HG03378 (cell line): ENCODE data around the gene CEP290.
A peak's percentile ranks its signal among the peaks of the same experiment; 100 is the strongest.

ENCODE experiments used
- ATAC-seq: cut with Tn5 transposase; IDR thresholded peaks from one replicate; pipeline ENCODE4 v1.9.1; 2021; ENCODE audit warnings: mild to moderate bottlenecking, moderate library complexity; ENCODE audit not compliant: unreplicated experiment

Gene CEP290, protein sequence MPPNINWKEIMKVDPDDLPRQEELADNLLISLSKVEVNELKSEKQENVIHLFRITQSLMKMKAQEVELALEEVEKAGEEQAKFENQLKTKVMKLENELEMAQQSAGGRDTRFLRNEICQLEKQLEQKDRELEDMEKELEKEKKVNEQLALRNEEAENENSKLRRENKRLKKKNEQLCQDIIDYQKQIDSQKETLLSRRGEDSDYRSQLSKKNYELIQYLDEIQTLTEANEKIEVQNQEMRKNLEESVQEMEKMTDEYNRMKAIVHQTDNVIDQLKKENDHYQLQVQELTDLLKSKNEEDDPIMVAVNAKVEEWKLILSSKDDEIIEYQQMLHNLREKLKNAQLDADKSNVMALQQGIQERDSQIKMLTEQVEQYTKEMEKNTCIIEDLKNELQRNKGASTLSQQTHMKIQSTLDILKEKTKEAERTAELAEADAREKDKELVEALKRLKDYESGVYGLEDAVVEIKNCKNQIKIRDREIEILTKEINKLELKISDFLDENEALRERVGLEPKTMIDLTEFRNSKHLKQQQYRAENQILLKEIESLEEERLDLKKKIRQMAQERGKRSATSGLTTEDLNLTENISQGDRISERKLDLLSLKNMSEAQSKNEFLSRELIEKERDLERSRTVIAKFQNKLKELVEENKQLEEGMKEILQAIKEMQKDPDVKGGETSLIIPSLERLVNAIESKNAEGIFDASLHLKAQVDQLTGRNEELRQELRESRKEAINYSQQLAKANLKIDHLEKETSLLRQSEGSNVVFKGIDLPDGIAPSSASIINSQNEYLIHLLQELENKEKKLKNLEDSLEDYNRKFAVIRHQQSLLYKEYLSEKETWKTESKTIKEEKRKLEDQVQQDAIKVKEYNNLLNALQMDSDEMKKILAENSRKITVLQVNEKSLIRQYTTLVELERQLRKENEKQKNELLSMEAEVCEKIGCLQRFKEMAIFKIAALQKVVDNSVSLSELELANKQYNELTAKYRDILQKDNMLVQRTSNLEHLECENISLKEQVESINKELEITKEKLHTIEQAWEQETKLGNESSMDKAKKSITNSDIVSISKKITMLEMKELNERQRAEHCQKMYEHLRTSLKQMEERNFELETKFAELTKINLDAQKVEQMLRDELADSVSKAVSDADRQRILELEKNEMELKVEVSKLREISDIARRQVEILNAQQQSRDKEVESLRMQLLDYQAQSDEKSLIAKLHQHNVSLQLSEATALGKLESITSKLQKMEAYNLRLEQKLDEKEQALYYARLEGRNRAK (N-terminal part only)

DNA sequence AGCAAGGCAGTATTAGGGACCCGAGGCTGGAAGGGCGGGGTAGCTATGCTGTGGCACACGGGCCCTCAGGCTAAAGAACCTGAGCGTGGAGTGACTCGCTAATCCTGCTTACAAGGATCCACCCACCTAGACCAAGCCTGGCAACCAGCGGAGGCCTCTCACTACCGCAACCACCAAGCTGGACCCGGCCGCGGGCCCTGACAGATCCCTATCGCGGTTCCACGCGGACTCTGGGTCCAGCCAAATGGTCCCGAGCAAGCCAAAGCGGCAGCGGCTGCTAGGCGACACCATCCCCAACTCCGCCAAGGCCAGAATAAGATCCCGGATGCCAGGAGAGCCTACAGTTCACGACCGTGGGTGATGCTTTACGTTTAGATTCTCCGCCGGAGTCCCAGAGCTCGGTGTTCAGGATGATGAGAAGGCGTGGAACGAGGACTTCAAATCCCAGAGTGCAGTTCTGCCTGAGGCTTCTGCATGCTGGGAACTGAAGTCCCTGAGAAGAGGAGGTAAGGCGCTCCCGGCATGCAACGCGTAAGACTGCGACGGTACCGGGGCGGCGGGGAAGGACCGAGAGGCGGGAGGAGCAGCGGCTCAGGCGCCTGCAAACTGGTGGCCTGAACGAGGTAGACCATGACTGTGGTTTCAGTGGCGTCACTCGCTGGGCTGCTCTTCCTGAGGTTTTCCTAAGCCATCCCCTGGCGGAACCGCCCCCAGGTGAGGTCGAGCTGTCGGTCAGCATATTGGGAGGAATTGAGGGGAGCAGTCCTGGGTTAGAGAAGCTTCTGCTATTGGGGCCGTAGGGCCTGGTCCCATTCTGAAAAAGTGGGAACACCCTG lies at the start of gene CEP290, which contains the start of gene TMTC3:
Gene CEP290, minus strand, starts transcription at position 315 of the 836 bp plus-strand sequence. CDS start 781 bp downstream, outside the sequence.
Gene TMTC3, plus strand, starts transcription at position 534 of the 836 bp plus-strand sequence. CDS start 6,009 bp downstream, outside the sequence.
- peak; percentile 96 for ATAC-seq

DNA sequence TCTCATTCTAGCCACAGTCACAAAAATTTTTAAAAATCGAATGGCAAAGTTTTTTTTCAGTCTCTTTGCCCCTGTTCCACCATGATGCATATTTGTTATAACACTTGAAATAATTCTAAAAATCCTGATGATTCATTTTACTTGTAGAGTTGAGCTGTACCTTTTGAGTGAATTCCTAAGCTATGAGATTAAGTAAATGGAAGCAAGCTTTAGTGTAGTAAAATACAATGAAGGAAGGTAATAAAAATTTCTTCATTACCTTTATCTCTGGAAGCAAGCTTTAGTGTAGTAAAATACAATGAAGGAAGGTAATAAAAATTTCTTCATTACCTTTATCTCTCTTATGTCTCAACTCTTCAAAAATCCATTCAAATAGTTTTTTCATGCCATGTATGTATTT lies 46.3 kb upstream of the CEP290 start:
- no peak for ATAC-seq

DNA sequence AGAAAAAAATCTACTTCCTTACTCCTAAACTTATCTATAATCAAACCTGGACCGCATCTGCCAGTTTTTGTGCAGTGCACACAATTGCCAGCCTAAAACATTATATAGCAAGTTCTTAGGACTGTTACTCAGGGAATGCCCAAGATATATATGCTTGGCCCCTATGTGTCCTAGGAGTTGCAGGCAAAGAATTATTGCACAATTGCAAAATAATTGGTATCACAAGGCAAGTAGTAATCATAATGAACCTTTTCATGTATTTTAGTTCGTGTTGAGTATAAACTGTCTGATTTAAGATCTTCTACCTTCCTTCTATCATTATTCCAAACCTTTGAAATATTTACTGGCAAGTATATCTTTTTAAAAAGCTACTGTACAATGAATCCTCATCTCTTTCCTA lies 45.7 kb upstream of the CEP290 start:
- no peak for ATAC-seq

DNA sequence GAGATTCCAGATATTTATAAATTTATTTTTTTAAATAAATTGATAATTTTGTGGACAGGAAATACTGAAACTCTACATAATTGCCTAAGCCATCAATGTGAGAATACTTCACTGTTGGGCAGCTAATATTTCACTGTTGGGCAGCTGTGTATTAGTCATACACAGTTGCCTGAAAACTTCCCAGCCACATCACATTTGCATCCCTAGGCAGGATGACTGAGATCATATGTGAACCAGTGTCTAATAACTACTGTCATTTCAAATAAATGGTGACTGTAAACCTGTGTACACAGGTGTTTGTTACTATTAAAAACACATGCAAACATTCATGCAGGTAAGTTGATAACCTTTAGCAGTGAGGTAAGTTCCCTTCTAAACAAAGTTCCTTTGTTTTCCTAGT lies 44.1 kb upstream of the CEP290 start:
- peak; percentile 97 for ATAC-seq

DNA sequence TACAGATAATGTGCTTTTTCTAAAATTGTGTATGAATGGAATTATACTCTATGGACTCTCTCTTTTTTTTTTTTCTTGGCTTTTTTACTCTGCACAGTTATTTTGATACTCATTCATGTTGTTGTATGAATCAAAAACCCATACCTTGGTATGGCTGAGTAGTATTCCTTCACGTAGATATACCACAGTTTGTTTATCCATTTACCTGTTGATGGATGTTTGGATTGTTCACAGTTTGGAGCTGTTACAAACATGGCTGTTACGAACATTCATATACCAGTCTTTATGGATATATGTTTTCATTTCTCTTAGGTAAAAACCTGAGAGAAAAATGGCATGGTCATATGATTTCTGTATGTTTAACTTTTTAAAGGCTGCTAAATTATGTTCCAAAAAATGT lies 43.4 kb upstream of the CEP290 start:
- ATAC-seq, result no peak

DNA sequence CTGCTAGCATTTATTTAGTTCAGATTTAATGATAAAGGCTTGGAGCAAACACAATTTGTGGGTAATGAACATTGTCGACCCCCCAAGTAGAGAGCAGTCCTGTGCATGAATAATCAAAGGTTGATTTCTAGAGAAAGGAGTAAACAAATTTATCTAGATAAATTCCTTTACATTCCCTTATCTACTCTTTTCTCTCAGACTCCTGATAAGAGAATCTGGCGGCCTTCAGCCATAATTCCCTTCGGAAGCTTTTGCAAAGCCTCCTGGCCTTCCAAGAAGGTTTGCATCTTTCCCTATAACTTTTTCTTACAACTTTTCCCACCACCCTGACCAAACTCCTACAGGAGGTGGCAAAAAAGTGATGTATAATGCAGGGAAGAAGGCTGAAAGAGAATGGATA lies 42.3 kb upstream of the CEP290 start:
- ATAC-seq, result no peak

DNA sequence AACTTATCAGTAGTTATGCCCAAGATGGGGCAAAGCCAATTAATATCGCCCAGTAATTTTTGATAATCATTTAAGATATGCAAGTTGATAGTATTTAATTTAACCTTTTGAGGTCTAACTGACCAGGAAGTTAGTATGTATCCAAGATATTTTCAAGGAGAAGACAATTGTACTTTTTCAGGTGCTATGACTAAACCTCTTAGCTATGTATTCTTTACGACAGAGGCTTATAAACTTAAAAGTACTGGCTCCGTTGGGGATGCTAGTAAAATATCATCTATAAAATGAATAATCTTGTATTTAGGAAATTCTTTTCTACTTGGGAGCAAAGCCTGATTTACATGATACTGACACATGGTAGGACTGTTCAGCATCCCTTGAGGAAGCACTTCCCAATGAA lies 40.5 kb upstream of the CEP290 start:
- ATAC-seq, result no peak

DNA sequence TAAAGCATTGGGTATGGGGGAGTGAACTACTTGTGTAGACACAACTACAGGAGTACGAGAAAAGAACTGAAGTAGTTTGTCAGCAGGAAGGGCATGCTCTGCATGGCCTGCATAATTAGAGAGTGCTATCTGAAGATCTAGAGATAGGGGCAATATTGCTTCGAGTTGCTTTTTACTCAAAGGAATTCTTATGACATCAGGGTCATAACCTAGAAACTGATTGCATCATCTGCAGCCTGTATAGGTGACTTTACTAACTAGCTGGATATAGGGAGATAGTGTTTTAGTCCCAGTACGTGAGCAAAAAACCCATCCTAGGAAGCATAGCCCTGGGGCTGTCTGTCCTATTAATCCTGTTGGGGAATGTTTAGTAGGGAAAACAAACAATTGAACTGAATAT lies 40.0 kb upstream of the CEP290 start:
- no peak for ATAC-seq

DNA sequence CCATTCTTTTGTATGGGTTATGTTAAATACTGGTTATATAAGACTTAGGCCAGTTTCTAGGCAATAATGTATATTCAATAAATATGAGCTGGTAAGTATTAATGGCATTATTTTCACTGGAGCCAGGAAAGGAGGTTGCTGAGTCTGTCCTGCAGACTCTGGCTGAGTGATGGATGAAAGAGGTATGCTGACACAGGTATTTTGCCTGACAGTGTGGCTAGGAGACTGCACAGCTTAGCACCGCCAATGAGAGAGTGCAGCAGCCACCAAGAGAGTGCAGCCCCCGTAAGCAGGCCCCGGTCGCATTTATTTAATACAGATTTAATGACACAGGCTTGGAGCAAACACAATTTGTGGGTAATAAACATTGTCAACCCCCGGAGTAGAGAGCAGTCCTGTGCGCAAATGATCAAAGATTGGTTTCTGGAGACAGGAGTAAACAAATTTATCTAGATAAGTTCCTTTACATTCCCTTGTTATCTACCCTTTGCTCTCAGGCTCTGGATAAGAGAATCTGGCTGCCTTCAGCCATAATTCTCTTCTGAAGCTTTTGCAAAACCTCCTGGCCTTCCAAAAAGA lies 37.6 kb upstream of the CEP290 start:
- no peak for ATAC-seq

DNA sequence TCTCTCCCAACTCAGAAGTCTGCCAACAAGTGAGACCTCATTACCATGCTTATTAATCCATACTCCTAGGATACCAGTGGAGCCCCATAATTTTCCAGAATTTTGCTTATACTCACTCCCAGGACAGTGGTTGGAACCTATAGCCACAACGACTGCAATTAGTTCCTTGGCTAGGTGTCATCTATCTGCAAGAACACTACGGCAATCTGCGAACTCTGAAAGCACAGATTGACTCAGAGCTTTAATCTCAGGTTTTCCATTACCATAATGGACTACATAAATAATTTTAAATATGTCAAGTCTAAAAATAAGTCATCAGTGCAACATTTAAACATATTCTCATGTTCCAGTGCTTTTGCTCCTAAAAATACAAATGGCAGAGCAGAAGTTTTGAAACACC lies 33.7 kb upstream of the CEP290 start:
- no peak for ATAC-seq

DNA sequence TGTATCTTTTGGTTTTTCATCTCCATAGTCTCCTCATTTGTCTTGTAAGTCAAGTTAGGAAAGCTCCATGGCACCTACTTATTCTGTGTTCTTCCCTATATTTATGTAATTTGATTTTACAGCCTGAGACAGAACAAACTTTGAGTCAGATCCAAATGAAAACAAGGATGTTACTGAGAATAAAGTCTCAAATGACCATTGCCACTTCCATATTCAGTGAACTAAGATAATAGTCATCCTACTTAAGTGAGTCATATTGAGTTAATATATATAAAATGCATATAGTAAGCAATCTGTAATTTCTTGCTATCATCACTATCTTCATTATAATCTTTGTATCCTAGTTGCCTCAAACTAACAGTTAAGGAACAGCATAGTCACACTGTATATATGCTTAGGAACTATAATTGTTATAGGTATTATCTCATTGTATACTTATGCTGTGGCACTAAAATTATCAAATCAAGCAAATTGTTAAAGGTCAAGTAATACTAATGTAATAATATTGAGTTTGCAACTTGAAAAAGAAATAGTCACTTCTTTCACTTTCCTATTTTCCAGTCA lies 31.0 kb upstream of the CEP290 start:
- ATAC-seq, result no peak

DNA sequence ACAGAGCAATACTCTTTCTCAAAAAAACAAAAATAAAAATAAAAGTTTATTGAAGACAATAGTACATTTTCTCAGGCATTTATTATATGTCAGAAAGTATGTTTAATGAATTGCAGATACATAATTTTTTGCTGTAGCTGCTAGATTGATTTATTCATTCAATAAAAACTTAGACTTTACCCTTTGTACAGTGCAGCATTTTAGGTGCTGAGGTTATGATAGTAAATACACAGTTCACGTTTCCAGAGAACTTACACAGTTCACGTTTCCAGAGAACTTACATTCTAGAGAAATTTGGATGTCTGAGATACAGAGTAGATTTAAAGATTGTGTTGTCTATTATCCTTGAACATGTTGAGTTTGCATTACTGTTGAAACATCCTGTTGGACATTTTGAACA lies 25.5 kb upstream of the CEP290 start:
- no peak for ATAC-seq

DNA sequence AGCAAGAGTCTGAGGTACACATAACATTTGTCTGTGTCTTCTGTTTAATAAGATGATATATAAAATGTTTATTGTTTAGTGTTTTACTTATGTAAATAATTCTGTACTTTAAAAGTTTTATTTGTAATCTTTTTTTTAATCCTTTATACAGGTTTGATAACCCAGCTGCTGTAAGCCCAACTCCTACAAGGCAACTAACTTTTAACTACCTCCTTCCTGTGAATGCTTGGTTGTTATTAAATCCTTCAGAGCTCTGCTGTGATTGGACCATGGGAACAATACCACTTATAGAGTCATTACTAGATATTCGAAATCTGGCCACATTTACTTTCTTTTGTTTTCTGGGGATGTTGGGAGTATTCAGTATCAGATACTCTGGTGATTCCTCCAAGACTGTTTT lies 24.3 kb upstream of the CEP290 start:
- ATAC-seq, result no peak

DNA sequence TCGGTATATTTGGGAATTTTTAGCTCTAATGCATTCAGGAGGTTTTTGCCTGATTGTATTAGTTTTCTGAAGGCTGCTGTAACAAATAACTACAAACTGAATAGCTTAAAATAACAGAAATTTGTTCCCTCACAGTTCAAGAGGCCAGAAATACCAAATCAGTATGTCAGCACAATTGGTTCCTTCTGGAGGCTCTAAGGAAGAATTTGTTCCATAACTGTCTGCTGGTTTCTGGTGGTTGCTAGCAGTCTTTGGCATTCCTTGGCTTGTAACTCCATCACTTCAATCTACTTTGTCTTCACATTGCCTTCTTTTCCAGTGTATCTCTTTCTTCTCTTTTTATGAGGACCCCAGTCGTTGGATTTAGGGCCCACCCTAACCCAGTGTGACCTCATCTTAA lies 21.5 kb upstream of the CEP290 start:
- no peak for ATAC-seq

DNA sequence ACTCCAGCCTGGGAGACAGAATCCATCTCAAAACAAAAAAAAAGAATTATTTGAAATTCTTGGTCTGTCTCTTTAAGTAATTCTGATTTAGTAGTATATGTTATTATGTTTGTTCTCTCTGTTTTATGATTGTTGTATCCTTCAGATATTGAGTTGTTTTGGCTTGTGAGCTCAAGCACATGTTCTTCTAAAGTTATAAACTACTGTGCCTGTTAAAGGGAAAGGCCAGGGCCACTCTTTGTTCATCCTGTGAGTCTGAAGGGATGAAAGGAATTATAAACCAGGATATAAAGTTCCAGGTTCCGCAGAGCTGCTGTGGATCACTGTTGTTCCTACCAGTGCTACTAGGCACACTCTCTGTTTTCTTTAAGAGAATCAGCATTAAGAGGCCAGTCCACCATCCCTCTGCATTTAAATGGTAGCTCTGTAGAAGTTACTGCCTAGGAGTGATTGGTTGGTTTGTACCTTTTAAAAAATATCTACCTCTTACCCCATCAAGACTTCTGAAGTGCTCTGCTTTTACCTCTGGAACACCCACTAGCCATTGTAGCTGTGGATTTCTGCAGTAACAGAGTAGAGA lies 14.3 kb upstream of the CEP290 start:
- no peak for ATAC-seq

DNA sequence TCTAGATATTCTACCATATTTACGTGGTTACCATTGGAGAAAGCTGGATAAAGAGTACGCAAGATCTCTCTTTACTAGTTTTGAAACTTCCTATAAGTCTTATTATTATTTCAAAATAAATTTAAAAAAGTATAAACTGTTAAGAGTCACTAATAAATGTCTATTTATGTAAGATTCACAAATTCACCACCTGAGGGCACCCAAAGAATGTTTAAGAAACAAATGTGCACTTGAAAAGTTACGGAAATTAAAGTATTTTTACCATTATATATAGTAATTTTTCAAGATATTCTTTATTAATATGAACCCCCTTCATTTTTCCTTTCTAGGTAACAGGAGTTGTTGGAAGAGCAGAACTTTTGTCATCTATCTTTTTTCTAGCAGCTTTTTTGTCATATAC lies 12.1 kb upstream of the CEP290 start:
- ATAC-seq, result no peak

DNA sequence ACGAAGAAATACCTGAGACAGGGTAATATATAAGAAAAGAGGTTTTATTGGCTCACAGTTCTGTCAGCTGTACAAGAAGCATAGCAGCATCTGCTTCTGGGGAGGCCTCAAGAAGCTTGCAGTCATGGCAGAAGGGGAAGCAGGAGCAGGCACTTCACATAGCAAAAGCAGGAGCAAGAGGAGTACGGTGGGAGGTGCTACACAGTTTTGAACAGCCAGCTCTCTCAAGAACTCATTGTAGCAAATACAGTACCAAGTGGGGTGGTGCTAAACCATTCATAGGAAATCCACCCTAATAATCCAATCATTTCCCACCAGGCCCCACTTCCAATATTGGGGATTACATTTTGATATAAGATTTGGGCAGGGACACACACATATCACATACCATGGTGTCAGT lies 8.2 kb upstream of the CEP290 start:
- ATAC-seq, result no peak

DNA sequence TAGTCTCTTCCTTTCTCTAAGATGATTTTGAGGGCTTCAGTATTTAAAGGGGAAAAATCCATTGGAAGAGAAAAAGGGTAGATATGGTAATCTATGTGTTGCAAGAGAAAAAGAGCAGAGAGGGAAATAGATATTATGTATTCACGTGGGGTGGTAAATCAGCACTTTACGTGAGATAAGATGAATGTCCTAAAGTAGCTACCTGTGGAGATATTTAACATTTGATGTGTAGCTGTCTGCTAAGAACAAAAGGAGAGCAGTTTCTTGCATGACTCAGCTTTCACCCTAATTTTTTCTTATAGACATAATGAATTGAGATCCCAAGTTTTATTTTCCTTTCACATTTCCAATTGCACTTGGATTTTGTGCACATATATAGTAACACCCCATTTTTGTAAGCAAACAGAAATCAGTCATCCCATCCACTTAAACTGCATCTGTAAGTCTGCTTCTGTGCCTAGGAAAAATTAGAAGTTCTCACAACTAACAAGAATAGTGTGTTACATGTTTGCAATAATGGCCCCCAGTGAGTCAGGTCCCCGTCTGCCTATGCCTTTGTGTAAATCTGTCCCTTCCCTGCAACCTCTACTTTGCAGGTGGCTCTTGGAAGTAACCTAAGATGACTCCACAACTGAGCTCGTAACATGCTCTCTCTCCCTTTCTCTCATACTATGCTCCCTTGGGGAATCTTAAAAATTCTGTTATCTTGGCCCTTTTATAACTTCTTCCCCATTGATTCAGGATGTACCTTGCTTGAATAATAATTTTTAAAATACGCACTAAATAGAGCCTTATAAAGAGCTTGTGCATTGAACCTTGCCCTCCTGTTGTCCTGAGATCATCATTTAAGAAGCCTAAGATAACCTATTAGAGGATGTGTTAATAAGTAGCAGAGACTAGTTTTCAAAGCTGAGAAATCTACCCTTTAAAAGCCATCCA lies 3.9 kb upstream of the CEP290 start:
- ATAC-seq, result no peak
